ENCODE results near the gene SECTM1. TPM values are rescaled to one million over a fixed set of nuclear protein-coding genes. Genes with fewer than 3 reads are reported as not detected.
"Not testable (repeated sequence)": the region's sequence is repeated elsewhere in the genome, so short reads cannot be mapped to it uniquely, and the experiment has no call there.

Gene SECTM1
- total RNA-seq, 1 experiment from 2014 or later = 61.7 TPM

DNA sequence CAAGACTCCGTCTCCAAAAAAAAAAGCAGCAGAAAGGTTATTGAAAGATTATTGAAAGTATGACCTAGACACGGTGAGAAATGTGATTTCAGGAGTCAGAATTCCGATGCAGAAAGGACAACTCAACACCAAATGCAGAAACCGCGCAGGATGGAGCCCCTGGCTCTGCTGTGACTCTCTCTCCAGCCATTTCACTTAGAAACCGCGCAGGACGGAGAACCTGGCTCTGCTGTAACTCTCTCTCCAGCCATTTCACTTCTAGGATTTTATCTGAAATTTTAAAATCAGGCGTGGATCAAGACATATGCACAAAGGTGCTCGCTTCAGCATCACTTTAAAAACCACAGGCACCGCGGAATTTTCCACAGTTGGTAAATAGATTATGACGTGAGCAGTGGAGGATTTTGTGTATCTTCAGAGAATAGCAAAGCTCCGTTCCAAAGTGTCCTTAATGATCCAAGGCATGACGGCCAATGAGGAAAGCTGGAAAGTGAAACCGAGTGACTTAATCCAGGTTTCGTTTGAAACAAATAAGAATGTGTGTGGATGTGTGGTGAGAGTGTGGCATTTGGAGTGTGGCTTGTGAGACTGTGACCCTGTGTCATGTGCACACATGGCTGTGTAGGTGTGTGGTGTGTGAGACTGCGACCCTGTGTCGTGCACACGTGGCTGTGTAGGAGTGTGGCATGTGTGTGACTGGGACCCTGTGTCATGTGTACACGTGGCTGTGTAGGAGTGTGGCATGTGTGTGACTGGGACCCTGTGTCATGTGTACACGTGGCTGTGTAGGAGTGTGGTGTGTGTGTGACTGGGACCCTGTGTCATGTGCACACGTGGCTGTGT, 47.5 kb upstream of the SECTM1 start:
- Histone ChIP-seq H3K36me3 (ENCODE audit: low read depth, low read length) (no peaks in the 10 kb centered on the region), H3K4me2 (ENCODE audit: low read length) (peak overlapping the region; percentile 70), H3K4me3 (ENCODE audit: low read length) (peak overlapping the region; percentile 51), H2AFZ (ENCODE audit: low read length) (peak overlapping the region; percentile 58), H3K4me1 (ENCODE audit: insufficient read depth, low read length) (peaks cover 14% of the 10 kb centered on the region), H3K79me2 (ENCODE audit: low read length) (no peaks in the 10 kb centered on the region), H3K27me3 (ENCODE audit: low read length) (no peaks in the 10 kb centered on the region), H3K9ac (ENCODE audit: low read length) (no peak overlapping the region), H3F3A (ENCODE audit: low read length, unreplicated experiment) (no peaks in the 10 kb centered on the region), H3K9me3 (ENCODE audit: low read length) (no peaks in the 10 kb centered on the region), H3K27ac (ENCODE audit: low read length) (no peak overlapping the region), H3K9me2 (replicated peaks; ENCODE audit: low read length) (no peaks in the 10 kb centered on the region), H4K20me1 (ENCODE audit: low read length) (no peaks in the 10 kb centered on the region)
- CTCF ChIA-PET = no interaction called here
- intact Hi-C loops (cut with micrococcal nuclease) = no loop called here
- POLR2A ChIA-PET (ENCODE audit: unreplicated experiment) = no interaction called here
- DNase-seq = peak; percentile 27
- BruUV-seq (replicated peaks) = no TSS peak
- ATAC-seq = no peak
- no peak for TF ChIP-seq EZH2phosphoT487 (IDR thresholded peaks at IDR 0.05; ENCODE audit: borderline replicate concordance, low read length)
- TF ChIP-seq, protein P1, sequence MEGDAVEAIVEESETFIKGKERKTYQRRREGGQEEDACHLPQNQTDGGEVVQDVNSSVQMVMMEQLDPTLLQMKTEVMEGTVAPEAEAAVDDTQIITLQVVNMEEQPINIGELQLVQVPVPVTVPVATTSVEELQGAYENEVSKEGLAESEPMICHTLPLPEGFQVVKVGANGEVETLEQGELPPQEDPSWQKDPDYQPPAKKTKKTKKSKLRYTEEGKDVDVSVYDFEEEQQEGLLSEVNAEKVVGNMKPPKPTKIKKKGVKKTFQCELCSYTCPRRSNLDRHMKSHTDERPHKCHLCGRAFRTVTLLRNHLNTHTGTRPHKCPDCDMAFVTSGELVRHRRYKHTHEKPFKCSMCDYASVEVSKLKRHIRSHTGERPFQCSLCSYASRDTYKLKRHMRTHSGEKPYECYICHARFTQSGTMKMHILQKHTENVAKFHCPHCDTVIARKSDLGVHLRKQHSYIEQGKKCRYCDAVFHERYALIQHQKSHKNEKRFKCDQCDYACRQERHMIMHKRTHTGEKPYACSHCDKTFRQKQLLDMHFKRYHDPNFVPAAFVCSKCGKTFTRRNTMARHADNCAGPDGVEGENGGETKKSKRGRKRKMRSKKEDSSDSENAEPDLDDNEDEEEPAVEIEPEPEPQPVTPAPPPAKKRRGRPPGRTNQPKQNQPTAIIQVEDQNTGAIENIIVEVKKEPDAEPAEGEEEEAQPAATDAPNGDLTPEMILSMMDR (conservative IDR thresholded peaks at IDR 0.05; ENCODE audit: low read depth, low read length) = no peak
- no peak for TF ChIP-seq EZH2 (IDR thresholded peaks at IDR 0.05; ENCODE audit: low read length, unreplicated experiment)

DNA sequence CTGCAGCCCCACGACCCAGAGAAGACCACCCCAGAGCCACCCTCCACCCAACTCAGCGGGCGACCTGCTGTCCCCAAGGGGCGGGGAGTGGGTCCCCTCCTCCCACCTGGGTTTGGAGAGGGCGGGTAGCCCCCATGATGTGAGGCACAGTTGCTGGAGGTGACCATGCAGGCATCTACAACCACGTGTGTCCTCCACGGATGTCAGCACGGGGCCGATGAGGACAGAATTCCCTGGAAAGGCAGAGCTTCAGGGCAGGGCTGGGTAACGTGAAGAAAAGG, 45.1 kb upstream of the SECTM1 start:
- TF ChIP-seq, protein P1 (conservative IDR thresholded peaks at IDR 0.05; ENCODE audit: low read depth, low read length) = no peak
- TF ChIP-seq EZH2 (IDR thresholded peaks at IDR 0.05; ENCODE audit: low read length, unreplicated experiment) = no peak
- no peak for TF ChIP-seq EZH2phosphoT487 (IDR thresholded peaks at IDR 0.05; ENCODE audit: borderline replicate concordance, low read length)
- no peak for ATAC-seq
- no peaks in the 10 kb centered on the region for H3K9me2 ChIP-seq (replicated peaks; ENCODE audit: low read length)
- intact Hi-C loops (cut with micrococcal nuclease) = no loop called here
- H3K9me3 ChIP-seq (ENCODE audit: low read length) = no peaks in the 10 kb centered on the region
- H3K4me2 ChIP-seq (ENCODE audit: low read length) = no peak overlapping the region
- DNase-seq = no peak
- H2AFZ ChIP-seq (ENCODE audit: low read length) = no peak overlapping the region
- H3K79me2 ChIP-seq (ENCODE audit: low read length) = no peaks in the 10 kb centered on the region
- H3K9ac ChIP-seq (ENCODE audit: low read length) = no peak overlapping the region
- H3F3A ChIP-seq (ENCODE audit: low read length, unreplicated experiment) = no peaks in the 10 kb centered on the region
- ChIA-PET CTCF (no interaction called here), POLR2A (ENCODE audit: unreplicated experiment) (no interaction called here)
- no peaks in the 10 kb centered on the region for H3K27me3 ChIP-seq (ENCODE audit: low read length)
- no TSS peak for BruUV-seq (replicated peaks)
- no peaks in the 10 kb centered on the region for H3K36me3 ChIP-seq (ENCODE audit: low read depth, low read length)
- H3K4me1 ChIP-seq (ENCODE audit: insufficient read depth, low read length) = no peaks in the 10 kb centered on the region
- H3K4me3 ChIP-seq (ENCODE audit: low read length) = no peak overlapping the region
- no peaks in the 10 kb centered on the region for H4K20me1 ChIP-seq (ENCODE audit: low read length)
- no peak overlapping the region for H3K27ac ChIP-seq (ENCODE audit: low read length)

DNA sequence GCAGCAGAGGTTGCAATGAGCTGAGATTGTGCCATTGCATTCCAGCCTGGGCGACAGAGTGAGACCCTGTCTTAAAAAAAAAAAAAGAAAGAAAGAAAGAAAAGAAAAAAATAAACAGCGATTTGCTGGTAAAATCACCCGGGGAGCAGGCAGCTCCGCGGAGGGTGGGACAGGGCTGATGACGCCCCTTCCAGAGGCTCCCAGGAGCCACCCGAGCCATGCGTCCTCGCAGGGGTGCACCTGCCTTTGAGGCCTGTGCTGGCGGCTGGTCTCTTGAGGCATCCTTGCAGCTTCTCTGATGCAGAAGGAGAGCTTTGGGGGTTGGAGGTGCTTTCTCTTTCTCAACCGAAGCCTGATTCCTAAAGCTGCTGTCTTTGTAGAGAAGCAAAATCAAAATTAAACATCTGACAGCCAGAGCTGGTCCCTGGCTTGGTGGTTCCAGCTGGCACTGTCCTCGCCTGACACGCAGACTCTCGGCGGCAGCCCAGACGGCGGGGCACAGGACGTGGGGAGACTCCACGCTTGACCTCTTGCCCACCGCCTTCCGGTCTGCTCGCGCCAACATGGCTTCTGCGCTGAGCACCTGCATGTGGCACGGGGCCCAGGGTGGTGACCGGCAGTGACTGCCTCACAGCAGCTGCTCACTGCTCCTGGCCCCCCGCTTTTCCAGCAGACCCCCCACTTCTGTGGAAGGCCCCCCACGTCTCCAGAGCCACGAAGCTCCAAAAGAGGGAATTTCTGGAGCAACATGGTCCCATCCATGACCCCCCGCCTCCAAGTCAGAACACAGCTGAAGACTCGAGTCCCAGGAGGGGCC, 44.6 kb upstream of the SECTM1 start:
- intact Hi-C loops (cut with micrococcal nuclease) = no loop called here
- Histone ChIP-seq H3K4me3 (ENCODE audit: low read length) (no peak overlapping the region), H2AFZ (ENCODE audit: low read length) (no peak overlapping the region), H4K20me1 (ENCODE audit: low read length) (no peaks in the 10 kb centered on the region), H3K79me2 (ENCODE audit: low read length) (no peaks in the 10 kb centered on the region), H3K9me3 (ENCODE audit: low read length) (no peaks in the 10 kb centered on the region), H3K4me2 (ENCODE audit: low read length) (no peak overlapping the region), H3K4me1 (ENCODE audit: insufficient read depth, low read length) (no peaks in the 10 kb centered on the region), H3K9me2 (replicated peaks; ENCODE audit: low read length) (no peaks in the 10 kb centered on the region), H3K27me3 (ENCODE audit: low read length) (no peaks in the 10 kb centered on the region), H3K9ac (ENCODE audit: low read length) (no peak overlapping the region), H3K36me3 (ENCODE audit: low read depth, low read length) (no peaks in the 10 kb centered on the region), H3F3A (ENCODE audit: low read length, unreplicated experiment) (no peaks in the 10 kb centered on the region), H3K27ac (ENCODE audit: low read length) (no peak overlapping the region)
- BruUV-seq (replicated peaks) = no TSS peak
- TF ChIP-seq EZH2 (IDR thresholded peaks at IDR 0.05; ENCODE audit: low read length, unreplicated experiment) (no peak), EZH2phosphoT487 (IDR thresholded peaks at IDR 0.05; ENCODE audit: borderline replicate concordance, low read length) (no peak)
- TF ChIP-seq, protein P1 (conservative IDR thresholded peaks at IDR 0.05; ENCODE audit: low read depth, low read length) = no peak
- CTCF ChIA-PET = no interaction called here
- ATAC-seq (no peak), DNase-seq (no peak)
- POLR2A ChIA-PET (ENCODE audit: unreplicated experiment) = no interaction called here

DNA sequence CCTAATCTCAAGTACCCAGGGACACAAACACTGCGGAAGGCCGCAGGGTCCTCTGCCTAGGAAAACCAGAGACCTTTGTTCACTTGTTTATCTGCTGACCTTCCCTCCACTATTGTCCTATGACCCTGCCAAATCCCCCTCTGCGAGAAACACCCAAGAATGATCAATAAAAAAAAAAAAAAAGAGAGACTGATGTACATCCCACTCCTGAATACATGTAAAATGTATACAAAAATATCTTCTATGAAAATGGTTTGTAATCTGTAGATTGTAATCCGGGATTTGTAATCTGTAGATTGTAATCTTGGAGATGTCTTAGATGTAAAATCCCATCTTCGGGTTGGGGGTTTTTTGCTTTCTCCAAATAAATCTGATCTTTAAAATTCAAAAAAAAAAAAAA, 43.7 kb upstream of the SECTM1 start:
- H3K27ac ChIP-seq (ENCODE audit: low read length); H3K9me3 ChIP-seq (ENCODE audit: low read length); DNase-seq; H3K4me3 ChIP-seq (ENCODE audit: low read length); H3K9ac ChIP-seq (ENCODE audit: low read length); H4K20me1 ChIP-seq (ENCODE audit: low read length); ATAC-seq; POLR2A ChIA-PET (ENCODE audit: unreplicated experiment); CTCF ChIA-PET; BruUV-seq (replicated peaks); H3K4me1 ChIP-seq (ENCODE audit: insufficient read depth, low read length); H3K9me2 ChIP-seq (replicated peaks; ENCODE audit: low read length); H3K27me3 ChIP-seq (ENCODE audit: low read length); H3F3A ChIP-seq (ENCODE audit: low read length, unreplicated experiment); H3K79me2 ChIP-seq (ENCODE audit: low read length); H3K36me3 ChIP-seq (ENCODE audit: low read depth, low read length); H2AFZ ChIP-seq (ENCODE audit: low read length); intact Hi-C loops (cut with micrococcal nuclease); H3K4me2 ChIP-seq (ENCODE audit: low read length): not testable (repeated sequence)

All from PC-3 (cell line).